Loucy (cell line): ENCODE measurements around the gene LPP.
A peak's percentile ranks its signal among the peaks of the same experiment; 100 is the strongest.

Source experiments
- H2AFZ ChIP-seq: fragments of 200-600 bp; sonication (generic); 2 replicates; pipeline ENCODE4 v1.6.0; 2016; ENCODE audit warnings: antibody characterized with exemption, mild to moderate bottlenecking, low read length, moderate library complexity
- H3F3A ChIP-seq: fragments of 200-600 bp; 2 replicates; pipeline ENCODE4 v1.6.0; 2016; ENCODE audit warnings: antibody characterized with exemption, low read depth, mild to moderate bottlenecking
- H3K27me3 ChIP-seq: fragments of 200-600 bp; sonication (generic); 2 replicates; pipeline ENCODE4 v1.6.1; 2014; ENCODE audit warnings: low read length, mild to moderate bottlenecking; ENCODE audit not compliant: insufficient read depth, poor library complexity, severe bottlenecking
- H3K36me3 ChIP-seq: fragments of 200-600 bp; sonication (generic); 2 replicates; pipeline ENCODE4 v1.6.1; 2016; ENCODE audit warnings: low read length; ENCODE audit not compliant: insufficient read depth
- H3K4me1 ChIP-seq: fragments of 200-600 bp; sonication (generic); 2 replicates; pipeline ENCODE4 v1.5.1; 2014; ENCODE audit warnings: low read length, mild to moderate bottlenecking; ENCODE audit not compliant: insufficient read depth, poor library complexity, severe bottlenecking
- H3K4me2 ChIP-seq: fragments of 200-600 bp; sonication (generic); 2 replicates; pipeline ENCODE4 v1.6.0; 2014; ENCODE audit warnings: antibody characterized with exemption, low read length, low read depth, mild to moderate bottlenecking; ENCODE audit not compliant: poor library complexity, severe bottlenecking
- H3K4me3 ChIP-seq: fragments of 200-600 bp; sonication (generic); 2 replicates; pipeline ENCODE4 v1.5.1; 2014; ENCODE audit warnings: low read length, mild to moderate bottlenecking, mixed read lengths; ENCODE audit not compliant: poor library complexity, severe bottlenecking
- H3K79me2 ChIP-seq: fragments of 200-600 bp; sonication (generic); 2 replicates; pipeline ENCODE4 v1.6.1; 2014; ENCODE audit warnings: low read length; ENCODE audit not compliant: insufficient read depth
- H3K9ac ChIP-seq: fragments of 200-600 bp; sonication (generic); 2 replicates; pipeline ENCODE4 v1.6.0; 2014; ENCODE audit warnings: mild to moderate bottlenecking, low read depth, low read length, moderate library complexity; ENCODE audit not compliant: poor library complexity, severe bottlenecking
- H3K9me2 ChIP-seq: fragments of 200-600 bp; sonication (generic); replicated peaks from 2 replicates; pipeline ENCODE4 v1.6.1; 2016; ENCODE audit warnings: low read depth, low read length, mixed read lengths
- H3K9me3 ChIP-seq: fragments of 200-600 bp; sonication (generic); 2 replicates; pipeline ENCODE4 v1.6.1; 2014; ENCODE audit warnings: mild to moderate bottlenecking, antibody characterized with exemption, low read length, low read depth; ENCODE audit not compliant: insufficient read depth
- H4K20me1 ChIP-seq: fragments of 200-600 bp; sonication (generic); 2 replicates; pipeline ENCODE4 v1.6.0; 2014; ENCODE audit warnings: antibody characterized with exemption, low read length, mild to moderate bottlenecking; ENCODE audit not compliant: insufficient read depth, poor library complexity, severe bottlenecking
- EZH2phosphoT487 ChIP-seq: fragments of 200-600 bp; IDR thresholded peaks from 2 replicates; pipeline ENCODE4 v1.6.1; 2018; ENCODE audit warnings: antibody characterized with exemption, mild to moderate bottlenecking, moderate library complexity, borderline replicate concordance
- TF ChIP-seq, protein P1 (sequence below): fragments of 200-600 bp; sonication (generic); conservative IDR thresholded peaks from 2 replicates; pipeline ENCODE4 v1.5.1; 2014; ENCODE audit warnings: mild to moderate bottlenecking, antibody characterized with exemption, low read length

Gene LPP, protein sequence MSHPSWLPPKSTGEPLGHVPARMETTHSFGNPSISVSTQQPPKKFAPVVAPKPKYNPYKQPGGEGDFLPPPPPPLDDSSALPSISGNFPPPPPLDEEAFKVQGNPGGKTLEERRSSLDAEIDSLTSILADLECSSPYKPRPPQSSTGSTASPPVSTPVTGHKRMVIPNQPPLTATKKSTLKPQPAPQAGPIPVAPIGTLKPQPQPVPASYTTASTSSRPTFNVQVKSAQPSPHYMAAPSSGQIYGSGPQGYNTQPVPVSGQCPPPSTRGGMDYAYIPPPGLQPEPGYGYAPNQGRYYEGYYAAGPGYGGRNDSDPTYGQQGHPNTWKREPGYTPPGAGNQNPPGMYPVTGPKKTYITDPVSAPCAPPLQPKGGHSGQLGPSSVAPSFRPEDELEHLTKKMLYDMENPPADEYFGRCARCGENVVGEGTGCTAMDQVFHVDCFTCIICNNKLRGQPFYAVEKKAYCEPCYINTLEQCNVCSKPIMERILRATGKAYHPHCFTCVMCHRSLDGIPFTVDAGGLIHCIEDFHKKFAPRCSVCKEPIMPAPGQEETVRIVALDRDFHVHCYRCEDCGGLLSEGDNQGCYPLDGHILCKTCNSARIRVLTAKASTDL

GRCh38 chr3:188154014-188154808, at the start of gene LPP:
Gene LPP, plus strand, starts transcription at chr3:188154157. Its CDS starts 251,964 bp downstream, at chr3:188406121.
- peak within 1 kb of the TSS; percentile 97 for H3K4me2 ChIP-seq
- no peaks in the 10 kb centered on the region for H3K9me2 ChIP-seq
- H2AFZ ChIP-seq: peak within 1 kb of the TSS; percentile 64
- H3K4me1 ChIP-seq: peaks cover 58% of the 10 kb centered on the region
- H3K79me2 ChIP-seq: peaks cover 59% of the 10 kb centered on the region
- no peaks in the 10 kb centered on the region for H4K20me1 ChIP-seq
- H3K9ac ChIP-seq: peak within 1 kb of the TSS; percentile 94
- H3K9me3 ChIP-seq: no peaks in the 10 kb centered on the region
- peak within 1 kb of the TSS; percentile 82 for H3K4me3 ChIP-seq
- H3F3A ChIP-seq: peaks cover 6% of the 10 kb centered on the region; the same call in 1 of the 2 replicates
- TF ChIP-seq EZH2phosphoT487: no peak
- TF ChIP-seq, protein P1, sequence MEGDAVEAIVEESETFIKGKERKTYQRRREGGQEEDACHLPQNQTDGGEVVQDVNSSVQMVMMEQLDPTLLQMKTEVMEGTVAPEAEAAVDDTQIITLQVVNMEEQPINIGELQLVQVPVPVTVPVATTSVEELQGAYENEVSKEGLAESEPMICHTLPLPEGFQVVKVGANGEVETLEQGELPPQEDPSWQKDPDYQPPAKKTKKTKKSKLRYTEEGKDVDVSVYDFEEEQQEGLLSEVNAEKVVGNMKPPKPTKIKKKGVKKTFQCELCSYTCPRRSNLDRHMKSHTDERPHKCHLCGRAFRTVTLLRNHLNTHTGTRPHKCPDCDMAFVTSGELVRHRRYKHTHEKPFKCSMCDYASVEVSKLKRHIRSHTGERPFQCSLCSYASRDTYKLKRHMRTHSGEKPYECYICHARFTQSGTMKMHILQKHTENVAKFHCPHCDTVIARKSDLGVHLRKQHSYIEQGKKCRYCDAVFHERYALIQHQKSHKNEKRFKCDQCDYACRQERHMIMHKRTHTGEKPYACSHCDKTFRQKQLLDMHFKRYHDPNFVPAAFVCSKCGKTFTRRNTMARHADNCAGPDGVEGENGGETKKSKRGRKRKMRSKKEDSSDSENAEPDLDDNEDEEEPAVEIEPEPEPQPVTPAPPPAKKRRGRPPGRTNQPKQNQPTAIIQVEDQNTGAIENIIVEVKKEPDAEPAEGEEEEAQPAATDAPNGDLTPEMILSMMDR: 0 out of 2 replicates have a peak, but pooled peaks have one; percentile 11
- H3K27me3 ChIP-seq: no peaks in the 10 kb centered on the region
- H3K36me3 ChIP-seq: no peaks in the 10 kb centered on the region

- H3K4me2 ChIP-seq: no peak overlapping the region
- H3K79me2 ChIP-seq: no peaks in the 10 kb centered on the region
- no peak overlapping the region for H3K4me3 ChIP-seq
- TF ChIP-seq, protein P1: no peak
- no peak for TF ChIP-seq EZH2phosphoT487
- H3K36me3 ChIP-seq: no peaks in the 10 kb centered on the region
- H3K4me1 ChIP-seq: peaks cover 20% of the 10 kb centered on the region
- H2AFZ ChIP-seq: no peak overlapping the region
- no peaks in the 10 kb centered on the region for H3K9me2 ChIP-seq
- no peaks in the 10 kb centered on the region for H4K20me1 ChIP-seq
- H3K9me3 ChIP-seq: no peaks in the 10 kb centered on the region
- H3F3A ChIP-seq: no peaks in the 10 kb centered on the region
- no peaks in the 10 kb centered on the region for H3K27me3 ChIP-seq
- no peak overlapping the region for H3K9ac ChIP-seq
Observed at GRCh38 chr3:188106006-188106405, 48.0 kb upstream of the LPP start.

DNA sequence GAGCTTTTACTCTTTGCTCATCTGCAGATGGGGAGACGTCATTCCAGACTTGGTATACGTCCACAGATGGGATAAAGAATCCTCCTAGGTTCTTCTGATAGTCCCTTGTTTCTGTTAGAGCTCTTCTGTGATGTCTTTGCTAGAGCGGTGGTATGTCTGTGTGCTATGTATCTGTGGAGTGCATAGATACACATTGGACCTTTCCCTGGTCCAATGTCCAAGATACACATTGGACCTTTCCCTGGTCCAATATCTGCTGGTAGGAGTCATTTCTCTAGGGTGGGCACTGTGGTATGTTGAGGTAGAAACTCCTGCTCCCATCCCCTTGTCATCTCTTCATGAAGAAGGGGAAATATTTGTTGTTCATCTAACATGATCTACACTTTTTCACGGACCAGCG, 47.5 kb upstream of the LPP start:
- TF ChIP-seq EZH2phosphoT487: no peak
- TF ChIP-seq, protein P1: no peak

More for the DNA sequence above, 47.5 kb upstream of the LPP start:
- H3K36me3 ChIP-seq: no peaks in the 10 kb centered on the region
- no peak overlapping the region for H3K4me3 ChIP-seq
- H3K4me2 ChIP-seq: no peak overlapping the region
- peaks cover 20% of the 10 kb centered on the region for H3K4me1 ChIP-seq
- no peak overlapping the region for H2AFZ ChIP-seq
- no peaks in the 10 kb centered on the region for H4K20me1 ChIP-seq
- no peaks in the 10 kb centered on the region for H3K27me3 ChIP-seq
- no peak overlapping the region for H3K9ac ChIP-seq
- no peaks in the 10 kb centered on the region for H3F3A ChIP-seq
- no peaks in the 10 kb centered on the region for H3K79me2 ChIP-seq
- H3K9me2 ChIP-seq: no peaks in the 10 kb centered on the region
- no peaks in the 10 kb centered on the region for H3K9me3 ChIP-seq
